GM21381 (cell line): ENCODE data around the gene TTC31.
A peak's percentile ranks its signal among the peaks of the same experiment; 100 is the strongest.
"Not testable (repeated sequence)": the region's sequence is repeated elsewhere in the genome, so short reads cannot be mapped to it uniquely, and the experiment has no call there.

Experiments used
- ATAC-seq: cut with Tn5 transposase; IDR thresholded peaks from one replicate; pipeline ENCODE4 v1.9.1; 2021; ENCODE audit warnings: mild to moderate bottlenecking, moderate library complexity; ENCODE audit not compliant: unreplicated experiment

Gene TTC31

GRCh38 chr2:74457129-74457548 lies 25.7 kb upstream of the TTC31 start:
- ATAC-seq = no peak

GRCh38 chr2:74457549-74458131 lies 25.2 kb upstream of the TTC31 start:
- ATAC-seq = peak; percentile 23

- peak; percentile 77 for ATAC-seq
These were observed 24.5 kb upstream of the TTC31 start, which contains the start of gene WBP1 for GRCh38 chr2:74458132-74458937. Gene WBP1 (plus strand): TSS chr2:74458438. CDS start chr2:74458603, 165 bp downstream.

GRCh38 chr2:74458938-74459363 lies 23.9 kb upstream of the TTC31 start:
- ATAC-seq = no peak

DNA sequence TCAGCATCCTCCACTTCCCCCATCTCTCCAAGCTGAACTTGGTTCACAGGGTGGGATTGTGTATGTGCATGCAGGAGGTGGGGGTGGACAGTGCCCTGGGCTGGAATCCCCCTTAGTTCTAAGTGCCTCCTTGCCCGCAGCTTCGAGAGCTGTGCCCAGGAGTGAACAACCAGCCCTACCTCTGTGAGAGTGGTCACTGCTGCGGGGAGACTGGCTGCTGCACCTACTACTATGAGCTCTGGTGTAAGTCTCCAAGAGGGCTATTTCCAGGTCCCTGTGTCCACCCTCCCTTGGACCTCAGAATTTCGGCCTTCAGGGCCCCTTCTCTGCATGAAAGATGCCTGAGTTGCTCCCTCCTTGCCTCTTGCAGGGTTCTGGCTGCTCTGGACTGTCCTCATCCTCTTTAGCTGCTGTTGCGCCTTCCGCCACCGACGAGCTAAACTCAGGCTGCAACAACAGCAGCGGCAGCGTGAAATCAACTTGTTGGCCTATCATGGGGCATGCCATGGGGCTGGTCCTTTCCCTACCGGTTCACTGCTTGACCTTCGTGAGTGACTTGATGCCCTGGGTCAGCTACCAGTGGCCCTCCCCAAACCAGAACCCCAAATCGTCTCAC lies 23.3 kb upstream of the TTC31 start:
- not testable (repeated sequence) for ATAC-seq

GRCh38 chr2:74460187-74460586 lies 22.7 kb upstream of the TTC31 start:
- not testable (repeated sequence) for ATAC-seq

GRCh38 chr2:74461187-74462053 lies 21.5 kb upstream of the TTC31 start:
- no peak for ATAC-seq

DNA sequence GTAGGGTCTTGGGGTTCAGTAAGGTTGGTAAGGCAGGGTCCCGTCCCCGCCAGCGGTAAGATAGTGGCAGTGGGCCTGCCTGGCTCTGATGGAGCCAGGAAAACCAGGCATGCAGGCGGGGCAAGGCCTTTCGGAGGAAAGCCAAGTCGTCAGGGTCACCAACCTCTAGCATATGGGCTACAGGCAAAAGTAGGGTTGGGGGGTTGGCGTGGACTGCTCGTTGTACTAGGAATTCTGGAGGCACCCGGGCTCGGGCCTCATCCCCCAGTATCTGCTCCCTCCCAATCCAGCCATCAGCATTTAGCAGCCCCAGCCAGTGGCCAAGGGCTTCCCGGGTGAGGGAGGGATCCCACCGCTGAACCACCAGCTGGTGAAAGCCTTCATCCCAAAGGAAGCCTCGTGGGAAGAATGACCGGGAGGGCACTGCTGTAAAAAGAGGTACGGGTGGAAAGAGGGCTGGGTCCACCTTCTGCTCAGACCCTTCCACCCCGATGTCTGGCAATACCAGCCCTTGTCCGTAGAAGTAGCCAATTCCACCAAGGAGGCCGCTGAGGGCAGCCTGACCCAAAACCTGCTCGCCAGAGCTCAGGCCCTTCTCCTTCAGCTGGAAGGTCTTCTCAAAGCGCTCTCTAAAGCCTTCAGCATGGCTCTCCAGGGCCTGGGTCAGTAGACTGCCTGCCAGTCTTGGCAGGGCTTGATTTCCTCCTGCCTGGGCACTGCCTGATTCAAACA lies 20.7 kb upstream of the TTC31 start:
- no peak for ATAC-seq

DNA sequence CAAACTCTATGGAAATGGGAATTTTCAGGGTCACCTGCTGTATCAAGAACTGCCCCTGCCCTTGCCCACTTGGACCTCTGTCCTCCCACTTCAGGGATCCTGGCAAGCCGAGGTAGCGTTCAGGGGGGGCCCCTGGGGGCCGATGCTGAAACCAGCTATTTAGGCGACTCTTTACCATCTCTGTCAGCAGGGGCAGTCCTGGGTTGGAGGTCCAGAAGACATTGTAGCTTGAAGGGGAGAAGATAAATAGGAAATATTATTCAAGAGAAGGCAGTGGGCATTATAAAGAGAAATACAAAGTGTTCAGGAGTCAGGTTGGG lies 20.1 kb upstream of the TTC31 start:
- ATAC-seq = no peak

DNA sequence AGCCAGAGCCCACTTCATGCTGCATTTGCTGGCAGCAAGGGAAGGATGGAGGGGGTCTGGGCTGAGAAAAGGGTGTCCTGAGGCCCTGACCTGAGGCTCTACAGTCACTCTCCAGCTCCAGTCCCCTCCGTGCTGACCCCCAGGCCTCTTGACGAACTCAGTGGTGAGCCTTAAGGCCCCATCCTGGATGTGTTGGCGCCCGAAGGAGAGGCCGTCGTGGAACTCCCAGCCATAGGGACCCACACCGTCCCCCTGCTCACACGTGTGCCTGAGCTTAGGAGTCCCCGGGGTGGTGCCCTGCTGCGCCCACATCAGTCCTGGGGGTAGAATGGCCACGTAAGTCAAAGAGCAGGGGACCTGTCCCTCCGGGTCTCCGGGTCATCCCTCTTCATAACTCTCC lies 18.5 kb upstream of the TTC31 start:
- ATAC-seq = no peak

DNA sequence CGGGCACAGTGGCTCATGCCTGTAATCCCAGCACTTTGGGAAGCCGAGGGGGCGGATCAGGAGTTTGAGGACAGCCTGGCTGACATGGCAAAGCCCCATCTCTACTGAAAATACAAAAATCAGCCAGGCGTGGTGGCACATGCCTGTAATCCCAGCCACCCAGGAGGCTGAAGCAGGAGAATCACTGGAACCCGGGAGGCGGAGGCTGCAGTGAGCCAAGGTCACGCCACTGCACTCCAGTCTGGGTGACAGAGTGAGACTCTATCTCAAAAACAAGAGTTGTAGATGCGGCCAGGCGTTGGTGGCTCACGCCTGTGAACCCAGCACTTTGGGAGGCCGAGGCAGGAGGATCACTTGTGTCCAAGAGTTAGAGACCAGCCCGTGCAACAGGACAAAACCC lies 12.1 kb upstream of the TTC31 start:
- ATAC-seq = not testable (repeated sequence)

DNA sequence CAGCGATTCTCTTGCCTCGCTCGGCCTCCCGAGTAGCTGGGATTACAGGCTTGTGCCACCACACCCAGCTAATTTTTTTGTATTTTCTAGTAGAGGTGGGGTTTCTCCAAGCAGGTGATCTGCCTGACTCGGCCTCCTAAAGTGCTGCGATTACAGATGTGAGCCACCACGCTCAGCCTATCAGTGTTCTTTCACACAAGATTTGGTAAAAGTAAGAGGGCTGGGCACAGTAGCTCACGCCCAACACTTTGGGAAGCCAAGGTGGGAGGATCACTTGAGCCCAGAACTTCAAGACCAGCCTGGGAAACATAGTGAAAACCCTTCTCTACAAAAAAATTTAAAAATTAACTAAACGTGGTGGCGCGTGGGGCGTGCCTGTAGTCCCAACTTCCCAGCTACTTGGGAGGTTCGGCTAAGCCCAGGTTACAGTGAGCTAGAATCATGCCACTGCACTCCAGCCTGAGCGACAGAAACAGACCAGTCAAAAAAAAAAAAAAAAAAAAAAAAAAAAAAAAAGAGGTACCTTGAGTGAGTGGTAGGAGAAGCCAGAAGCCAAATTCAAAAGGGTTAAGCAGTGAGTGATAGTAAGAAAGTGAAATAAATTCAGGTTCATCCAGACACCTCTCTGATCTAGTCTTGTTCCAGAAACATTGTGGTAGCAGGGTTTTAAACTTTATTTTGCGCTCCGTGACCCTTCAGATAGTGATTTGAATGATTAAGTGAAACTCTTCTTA lies 11.4 kb upstream of the TTC31 start:
- ATAC-seq = no peak

GRCh38 chr2:74472086-74472944 lies 10.6 kb upstream of the TTC31 start, which contains the start of gene MRPL53:
Gene MRPL53 (minus strand): TSS chr2:74472680. CDS start chr2:74472660, 20 bp downstream.
- peak; percentile 82 for ATAC-seq

GRCh38 chr2:74472945-74473258 lies 10.0 kb upstream of the TTC31 start:
- no peak for ATAC-seq

DNA sequence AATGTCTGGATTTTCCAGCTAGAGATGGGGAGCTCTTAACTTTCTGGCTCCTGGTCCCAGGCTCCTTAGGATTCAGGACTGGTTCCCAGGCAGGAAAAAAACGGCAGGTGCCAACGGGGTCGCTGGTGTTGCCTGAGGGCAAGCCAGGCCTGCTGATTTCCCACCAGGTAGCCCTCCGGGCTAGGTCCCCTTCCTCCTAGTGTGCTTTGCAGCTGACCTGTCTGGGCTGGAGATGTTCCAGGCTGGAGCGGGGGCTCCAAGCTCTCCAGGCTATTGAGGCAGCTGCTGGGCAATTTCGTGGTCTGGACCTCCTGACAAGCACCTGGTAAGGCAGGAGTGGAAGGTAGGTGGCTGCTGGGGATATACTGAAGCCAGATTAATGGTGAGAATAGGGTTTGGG lies 8.4 kb upstream of the TTC31 start:
- no peak for ATAC-seq

GRCh38 chr2:74474899-74475298 lies 8.0 kb upstream of the TTC31 start:
- no peak for ATAC-seq

DNA sequence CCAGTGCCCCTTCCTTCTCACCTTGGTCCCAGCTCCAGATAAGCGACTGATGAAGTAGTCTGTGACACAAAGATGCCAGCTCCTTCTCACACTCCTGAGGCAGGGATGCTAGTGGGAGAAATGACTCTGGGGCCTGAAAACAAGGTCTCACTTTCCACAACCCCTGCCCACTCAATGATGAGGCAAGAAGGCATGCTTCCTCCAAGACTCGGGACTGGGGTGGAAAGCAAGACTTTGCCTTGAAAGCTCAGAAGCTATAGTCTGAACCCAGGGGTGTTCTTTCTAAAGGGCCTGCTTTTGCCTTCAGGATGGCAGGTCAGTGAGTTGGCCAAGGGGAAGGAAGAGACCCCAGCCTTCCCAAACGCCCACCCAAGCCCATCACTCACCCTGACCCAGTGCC lies 1.4 kb upstream of the TTC31 start:
- no peak for ATAC-seq

DNA sequence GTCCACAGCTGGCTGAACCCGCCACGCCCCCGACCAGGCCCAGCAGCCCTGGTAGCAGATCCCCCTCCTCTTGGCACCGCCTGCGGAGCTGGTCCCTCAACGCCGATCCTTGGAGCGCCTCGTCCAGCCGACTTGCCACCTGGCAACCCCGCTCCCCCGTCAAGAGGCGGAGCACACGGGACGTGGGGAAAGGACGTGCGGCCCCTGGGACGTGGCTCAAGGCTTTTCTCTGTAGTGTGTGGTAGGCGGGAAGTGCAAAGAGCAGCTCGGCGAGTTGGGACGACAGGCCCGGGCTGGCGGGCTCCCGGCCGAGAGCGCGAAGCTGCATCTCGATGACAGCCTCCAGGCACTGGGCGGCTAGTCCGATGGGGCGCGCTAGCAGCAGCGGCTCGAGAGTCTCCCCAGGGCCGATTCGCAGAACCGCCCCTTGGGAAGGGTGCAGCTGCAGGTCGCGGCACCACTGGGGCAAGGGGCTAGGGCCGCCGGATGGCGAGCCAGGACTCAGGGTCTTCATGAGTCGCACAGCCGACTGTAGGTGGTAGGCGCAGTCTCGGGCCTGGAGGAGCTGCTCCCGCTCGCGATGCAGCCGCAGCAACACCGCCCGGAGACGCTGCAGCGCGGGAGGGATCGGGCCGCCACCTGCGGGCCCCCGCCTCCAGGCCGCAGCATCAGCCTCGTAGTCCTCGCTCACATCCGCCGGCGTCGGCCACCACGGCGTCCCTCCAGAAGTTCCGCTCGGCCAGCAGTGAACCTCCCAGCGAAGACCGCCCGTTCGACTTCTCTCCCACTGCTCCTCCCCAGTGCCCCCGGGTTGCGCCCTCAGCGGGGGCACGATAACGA lies 700 bp upstream of the TTC31 start:
- ATAC-seq = peak; percentile 34
